Measurements from ENCODE around the gene YKT6.
"Not testable (repeated sequence)": the region's sequence is repeated elsewhere in the genome, so short reads cannot be mapped to it uniquely, and the experiment has no call there.

Gene YKT6

DNA sequence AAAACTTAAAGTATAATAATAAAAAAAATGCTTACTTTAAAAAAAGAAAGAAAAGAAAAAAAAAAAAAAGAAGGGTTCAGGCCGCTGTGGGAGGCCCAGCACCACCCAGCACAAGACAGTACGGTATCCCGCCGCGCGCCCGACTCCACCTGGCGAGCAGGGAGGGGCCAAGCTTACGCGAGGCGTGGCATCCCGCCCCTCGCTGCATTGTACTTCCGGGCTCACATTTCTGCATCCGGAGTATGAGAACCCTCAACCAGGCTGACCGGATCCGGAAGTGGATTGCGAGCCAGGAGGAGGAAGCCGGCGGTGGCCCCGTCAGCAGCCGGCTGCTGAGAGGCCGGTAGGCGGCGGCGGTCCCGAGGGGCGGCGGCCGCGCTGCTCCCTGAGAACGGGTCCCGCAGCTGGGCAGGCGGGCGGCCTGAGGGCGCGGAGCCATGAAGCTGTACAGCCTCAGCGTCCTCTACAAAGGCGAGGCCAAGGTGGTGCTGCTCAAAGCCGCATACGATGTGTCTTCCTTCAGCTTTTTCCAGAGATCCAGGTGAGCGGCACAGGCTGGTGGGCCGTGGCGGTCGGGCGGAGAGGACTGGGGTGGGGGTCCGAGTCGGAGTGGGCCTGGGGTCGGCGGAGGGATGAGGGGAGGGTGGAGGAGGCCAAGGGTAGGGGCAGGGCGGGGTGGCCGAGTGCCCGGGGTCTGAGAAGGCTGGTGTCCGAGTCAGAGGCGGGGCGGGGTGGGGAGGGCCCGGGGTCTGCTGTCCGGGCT, at the start of gene YKT6:
Gene YKT6, plus strand, starts transcription at position 280 of the 763 bp plus-strand sequence. Its CDS starts 158 bp downstream, at position 438.
- peak; percentile 97 for DNase-seq

GRCh38 chr7:44151956-44152355, 48.8 kb upstream of the YKT6 start:
- no peak for DNase-seq

- DNase-seq, result no peak
These were observed 47.5 kb upstream of the YKT6 start for GRCh38 chr7:44152971-44153947.

GRCh38 chr7:44153948-44154335, 46.8 kb upstream of the YKT6 start:
- no peak for DNase-seq

GRCh38 chr7:44154703-44155102, 46.1 kb upstream of the YKT6 start:
- no peak for DNase-seq

- no peak for DNase-seq
These were observed 45.3 kb upstream of the YKT6 start for GRCh38 chr7:44155191-44156185.

DNA sequence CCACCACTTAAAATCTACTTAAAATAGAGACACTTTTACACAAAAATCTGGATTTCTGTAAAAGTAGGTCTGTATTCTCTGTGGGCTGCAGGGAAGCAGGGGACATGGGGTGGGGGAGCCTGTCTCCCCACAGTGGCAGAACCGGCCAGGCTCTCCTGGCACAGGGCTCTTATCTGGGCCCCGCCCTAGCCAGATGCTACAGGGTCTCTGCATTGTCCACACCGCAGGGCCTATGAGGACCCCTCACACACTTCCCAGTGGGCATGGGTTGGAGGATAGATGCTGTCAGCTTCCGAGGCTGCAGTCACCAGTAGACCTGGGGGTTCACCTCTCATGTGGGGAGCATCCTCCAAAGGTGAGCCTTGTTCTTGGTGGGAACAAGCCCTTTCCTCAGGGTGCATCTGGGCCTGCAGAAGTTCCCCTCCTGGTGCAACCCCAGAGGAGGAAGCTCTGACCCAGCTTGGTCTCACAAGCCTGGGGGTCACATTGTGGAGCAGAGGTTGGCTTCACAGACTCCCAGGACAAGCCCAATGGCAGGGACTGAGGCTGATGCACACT, 44.2 kb upstream of the YKT6 start:
- no peak for DNase-seq

GRCh38 chr7:44157116-44158080, 43.4 kb upstream of the YKT6 start:
- DNase-seq, result no peak

DNA sequence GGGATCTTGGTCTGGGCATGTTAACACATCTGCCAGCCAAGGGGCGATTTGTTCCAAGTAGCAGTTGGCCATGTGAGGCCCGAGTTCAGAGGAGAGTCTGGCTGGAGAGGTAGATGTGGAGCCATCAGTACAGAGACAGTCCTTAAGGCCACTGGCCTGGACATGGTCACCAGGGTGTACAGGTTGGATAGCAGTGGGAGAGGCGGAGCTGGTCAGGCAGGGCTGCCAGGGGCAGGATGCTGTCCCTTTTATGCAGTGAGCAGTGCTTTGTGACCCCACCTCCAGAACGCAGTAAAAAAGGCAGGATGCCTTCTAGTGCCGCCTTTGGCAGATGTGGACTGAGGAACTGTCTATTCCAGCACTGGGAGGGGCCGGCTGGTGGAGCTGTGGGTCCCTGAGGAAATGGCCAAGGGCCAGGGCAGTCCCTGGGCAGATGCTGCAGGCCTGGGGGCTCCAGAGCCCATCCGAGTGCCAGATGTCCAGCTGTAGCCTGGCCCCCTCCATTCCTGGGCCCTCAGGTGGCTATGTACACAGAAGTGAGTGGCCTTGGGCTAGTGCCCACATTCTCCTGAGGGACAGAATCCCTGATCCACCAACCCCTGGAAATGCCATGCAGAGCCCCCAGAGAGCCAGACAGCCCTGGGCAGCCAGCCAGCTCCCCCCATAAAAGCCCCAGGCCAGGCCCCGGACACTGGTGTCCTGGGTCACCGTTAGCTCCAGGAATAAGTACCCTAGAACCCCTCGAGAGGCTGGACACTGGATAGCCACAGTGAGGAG, 42.5 kb upstream of the YKT6 start:
- no peak for DNase-seq

DNA sequence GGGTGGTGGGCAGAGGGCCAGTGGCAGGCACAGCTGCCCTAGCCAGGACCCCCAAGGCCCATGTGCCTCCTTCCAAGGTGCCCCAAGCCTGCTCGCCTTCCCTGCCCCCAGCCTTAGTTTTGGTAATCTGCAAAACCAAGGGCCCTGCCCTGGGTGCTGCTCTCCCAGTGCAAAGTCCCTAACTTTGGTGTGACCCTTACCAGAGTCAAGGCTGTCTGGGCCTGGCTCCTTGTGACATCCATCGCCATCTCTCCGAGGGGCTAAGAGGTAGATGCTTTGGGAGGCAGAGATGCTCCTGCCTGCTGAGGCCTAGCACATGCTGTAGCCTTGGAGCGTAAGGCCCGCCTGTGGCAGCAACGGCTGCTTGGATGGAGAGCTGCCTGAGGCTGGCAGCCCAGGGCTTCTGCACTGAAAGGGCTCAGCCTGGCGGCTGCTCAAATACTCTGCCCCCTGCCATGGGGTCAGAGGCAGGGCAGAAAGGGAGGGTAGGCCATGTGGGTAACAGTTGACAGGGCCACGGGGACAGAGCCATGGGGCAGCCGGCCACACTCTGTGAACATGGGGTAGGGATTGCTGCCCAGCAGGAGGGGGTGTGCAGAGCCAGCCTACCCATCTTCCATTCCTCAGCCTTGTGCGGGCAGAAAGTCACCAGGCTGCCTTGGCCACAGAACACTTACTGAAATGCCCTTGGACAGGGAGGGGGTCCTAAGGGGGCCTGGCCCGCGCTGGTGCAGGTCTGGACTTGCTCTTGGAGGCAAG, 41.7 kb upstream of the YKT6 start:
- DNase-seq, result no peak

GRCh38 chr7:44159824-44160630, 40.8 kb upstream of the YKT6 start:
- no peak for DNase-seq

DNA sequence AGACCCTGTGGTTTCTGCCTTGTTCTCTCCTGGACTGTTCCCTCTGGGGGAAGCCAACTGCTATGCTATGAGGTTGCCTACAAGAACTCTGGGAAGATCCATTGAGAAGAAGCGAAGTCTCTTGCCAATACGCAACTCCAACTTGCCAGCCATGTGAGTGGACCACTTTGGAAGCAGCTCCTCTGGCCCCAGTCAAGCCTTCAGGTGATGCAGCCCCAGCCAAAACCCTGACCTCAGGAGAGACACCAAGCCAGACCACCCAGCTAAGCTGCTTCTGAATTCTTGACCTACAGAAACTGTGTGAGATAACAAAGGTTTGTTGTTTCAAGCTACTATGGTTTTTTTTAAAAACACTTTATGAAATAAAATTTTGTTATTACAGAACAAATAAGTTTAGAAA, 39.4 kb upstream of the YKT6 start:
- DNase-seq, result no peak

- no peak for DNase-seq
These were observed 38.6 kb upstream of the YKT6 start for GRCh38 chr7:44162179-44162578.

DNA sequence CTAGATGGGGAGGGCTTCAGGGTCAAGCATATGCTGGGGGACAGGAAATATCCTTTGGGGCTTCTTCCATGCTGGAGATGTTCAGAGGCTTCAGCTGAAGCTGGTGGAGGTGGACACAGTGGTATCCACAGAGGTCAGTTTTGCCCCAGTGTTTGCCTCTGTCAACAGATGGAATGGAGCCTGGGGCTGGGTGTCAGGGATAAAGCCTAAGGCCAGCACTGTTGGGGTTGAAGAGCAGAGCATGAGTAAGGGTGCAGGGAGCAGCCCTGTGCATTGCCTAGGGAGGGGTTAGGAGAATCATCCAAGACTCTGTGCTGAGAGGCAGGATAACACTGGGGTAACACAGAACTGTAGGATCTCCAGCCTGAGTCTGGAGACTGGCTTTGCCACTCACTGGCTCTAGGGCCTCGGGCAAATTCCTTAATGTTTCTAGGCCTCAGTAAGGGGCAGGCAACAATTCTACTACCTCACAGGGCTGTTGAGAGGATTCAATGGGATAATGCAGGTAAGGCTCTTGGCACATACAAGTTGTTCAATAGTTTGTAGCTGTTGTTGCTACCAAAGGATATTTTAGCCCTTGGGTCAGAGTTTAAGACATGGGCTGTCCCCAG, 37.9 kb upstream of the YKT6 start:
- no peak for DNase-seq

- DNase-seq, result no peak
These were observed 37.2 kb upstream of the YKT6 start for GRCh38 chr7:44163591-44163990.

GRCh38 chr7:44167920-44168319, 32.9 kb upstream of the YKT6 start:
- DNase-seq, result no peak

DNA sequence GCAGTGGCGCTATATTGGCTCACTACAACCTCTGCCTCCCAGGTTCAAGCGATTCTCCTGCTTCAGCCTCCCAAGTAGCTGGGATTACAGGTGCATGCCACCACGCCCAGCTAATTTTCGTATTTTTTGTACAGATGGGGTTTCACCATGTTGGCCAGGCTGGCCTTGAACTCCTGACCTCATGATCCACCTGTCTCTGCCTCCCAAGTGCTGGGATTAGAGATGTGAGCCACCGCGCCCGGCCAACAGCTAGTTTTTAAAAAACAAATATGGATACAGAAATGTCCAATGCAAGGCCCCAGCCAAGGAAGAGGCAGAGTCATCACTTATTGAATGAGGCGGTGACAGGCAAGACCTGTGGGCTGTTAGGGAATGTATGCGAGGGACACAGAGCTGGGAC, 28.9 kb upstream of the YKT6 start:
- DNase-seq, result not testable (repeated sequence)

DNA sequence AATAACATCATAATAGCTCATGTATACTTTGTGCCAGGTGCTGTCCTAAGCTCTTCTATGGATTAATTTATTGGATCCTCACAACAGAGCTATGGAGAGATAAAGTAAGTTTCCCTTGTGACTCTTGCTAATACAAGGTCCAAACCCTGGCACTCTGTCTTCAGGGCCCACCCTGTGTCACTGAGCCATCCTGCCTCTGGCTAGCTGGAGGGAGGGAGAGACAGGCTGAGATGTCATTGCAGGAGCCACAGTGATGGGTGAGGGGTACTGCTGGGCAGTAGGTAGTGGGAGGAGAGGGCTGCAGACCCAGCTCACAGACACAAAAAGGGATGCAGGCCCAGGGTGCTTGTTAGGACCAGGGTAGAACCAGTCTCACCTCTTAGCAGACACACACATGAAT, 28.4 kb upstream of the YKT6 start:
- DNase-seq, result no peak

Measured in NCI-H2171 treated with DMSO at 0.1 percent for 48 hours (cell line).